NCI-H460 (cell line): ENCODE results near the gene DAZAP1. TPM values are rescaled to one million over a fixed set of nuclear protein-coding genes. Genes with fewer than 3 reads are reported as not detected.
"Not testable (repeated sequence)": the region's sequence is repeated elsewhere in the genome, so short reads cannot be mapped to it uniquely, and the experiment has no call there.

Experiments
- DNase-seq: peaks from one replicate; pipeline ENCODE4 v3.0.0-alpha.2; 2016; ENCODE audit warnings: low read depth; ENCODE audit errors: extremely low read depth
- total RNA-seq: library from RNA; depleted of rRNA; stranded (reverse); fragments of >200 nt; shearing (Covaris generic); gene quantifications from 2 replicates; pipeline ENCODE4 v1.2.3, GENCODE V29; 2014

DAZAP1 gene
- total RNA-seq, 1 experiment from 2014 or later = 122 TPM

DNA sequence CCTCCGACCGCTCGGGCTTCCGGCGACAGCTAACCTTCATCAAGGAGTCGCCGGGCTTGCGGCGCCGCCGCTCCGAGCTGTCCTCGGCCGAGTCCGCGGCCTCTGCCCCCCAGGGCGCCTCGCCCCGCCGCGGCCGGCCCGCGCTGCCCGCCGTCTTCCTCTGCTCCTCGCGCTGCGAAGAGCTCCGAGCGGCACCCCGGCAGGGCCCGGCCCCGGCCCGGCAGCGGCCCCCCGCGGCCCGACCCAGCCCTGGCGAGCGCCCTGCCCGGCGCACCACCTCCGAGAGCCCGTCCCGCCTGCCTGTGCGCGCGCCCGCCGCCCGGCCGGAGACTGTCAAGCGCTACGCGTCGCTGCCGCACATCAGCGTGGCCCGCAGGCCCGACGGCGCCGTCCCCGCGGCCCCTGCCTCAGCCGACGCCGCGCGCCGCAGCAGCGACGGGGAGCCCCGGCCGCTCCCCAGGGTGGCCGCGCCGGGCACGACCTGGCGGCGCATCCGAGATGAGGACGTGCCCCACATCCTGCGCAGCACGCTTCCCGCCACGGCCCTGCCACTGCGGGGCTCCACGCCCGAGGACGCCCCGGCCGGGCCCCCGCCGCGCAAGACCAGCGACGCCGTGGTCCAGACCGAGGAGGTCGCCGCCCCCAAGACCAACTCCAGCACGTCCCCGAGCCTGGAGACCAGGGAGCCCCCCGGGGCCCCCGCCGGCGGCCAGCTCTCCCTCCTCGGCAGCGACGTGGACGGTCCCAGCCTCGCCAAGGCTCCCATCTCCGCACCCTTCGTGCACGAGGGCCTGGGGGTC, 62.1 kb downstream of the DAZAP1 start:
- no peak for DNase-seq

DNA sequence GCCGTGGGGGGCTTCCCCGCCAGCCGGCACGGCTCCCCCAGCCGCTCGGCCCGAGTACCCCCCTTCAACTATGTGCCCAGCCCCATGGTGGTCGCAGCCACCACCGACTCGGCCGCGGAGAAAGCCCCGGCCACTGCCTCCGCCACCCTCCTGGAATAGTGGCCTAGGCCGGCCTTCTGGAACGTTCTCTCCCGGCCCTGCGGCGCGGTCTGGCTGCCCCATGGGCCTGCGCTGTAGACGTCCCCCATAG, 62.6 kb downstream of the DAZAP1 start:
- DNase-seq = no peak

DNA sequence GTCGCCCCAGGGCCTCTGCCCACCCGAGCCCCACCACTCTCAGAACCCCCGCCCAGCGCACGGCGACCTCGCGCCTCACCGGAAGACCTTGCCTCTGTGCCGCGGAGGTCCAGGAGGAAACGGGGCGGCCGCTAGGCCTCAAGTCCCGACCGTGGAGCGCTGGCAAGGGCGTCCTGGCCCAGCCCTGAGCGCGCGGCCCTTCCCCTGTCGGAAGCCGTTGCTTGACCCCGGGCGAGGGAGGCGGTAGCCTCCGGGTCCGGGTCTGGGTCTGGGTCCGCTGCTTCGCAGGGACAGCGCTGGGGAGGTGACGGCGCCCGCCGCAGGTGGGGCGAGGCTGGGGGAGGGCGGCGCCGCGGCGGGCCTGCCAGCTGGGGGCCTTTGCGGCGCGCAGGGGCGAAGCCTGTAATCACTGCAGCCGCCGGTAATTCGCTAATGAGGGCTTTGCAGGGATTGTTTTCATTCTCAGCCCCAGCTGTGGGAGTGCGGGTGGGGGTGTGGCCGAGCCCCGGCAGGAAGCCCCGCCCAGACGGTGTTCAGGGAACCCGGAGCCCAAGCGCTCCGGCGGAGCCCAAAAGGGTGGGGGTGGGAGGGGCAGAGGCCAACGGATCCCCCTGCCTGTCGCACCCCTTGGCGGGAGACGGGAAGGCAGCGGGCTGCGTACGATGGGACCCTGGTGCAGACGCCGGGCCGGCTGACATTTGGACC, 63.1 kb downstream of the DAZAP1 start:
- DNase-seq = no peak

DNA sequence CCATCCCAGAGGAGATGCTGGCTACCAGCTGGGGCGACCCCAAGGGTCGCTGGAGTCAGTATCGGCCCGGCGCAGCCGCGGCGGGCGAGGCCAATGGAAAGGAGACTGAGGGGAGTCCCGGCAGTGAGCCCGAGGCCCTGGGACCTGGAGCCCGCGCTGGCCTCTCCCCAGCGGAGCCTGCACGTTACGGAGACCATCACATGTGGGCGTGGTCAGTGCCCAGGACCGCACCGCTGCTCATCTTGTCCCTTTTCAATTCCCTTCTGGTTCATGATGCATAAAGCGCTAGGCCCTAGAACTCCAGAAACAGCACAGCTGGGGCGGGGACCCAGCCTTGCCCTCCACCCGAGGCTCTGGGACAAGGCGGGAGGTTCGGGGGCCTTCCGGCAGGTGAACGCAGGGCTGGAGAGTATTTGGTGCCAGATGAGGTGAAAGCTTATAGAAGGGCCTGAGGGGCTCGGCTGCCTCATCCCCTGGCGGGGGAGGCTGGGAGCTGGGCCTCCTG, 63.7 kb downstream of the DAZAP1 start:
- no peak for DNase-seq

- no peak for DNase-seq
Observed at GRCh38 chr19:1471515-1472160, 64.3 kb downstream of the DAZAP1 start.

GRCh38 chr19:1472231-1473084, 65.1 kb downstream of the DAZAP1 start:
- no peak for DNase-seq

GRCh38 chr19:1473085-1473851, 65.9 kb downstream of the DAZAP1 start:
- no peak for DNase-seq

- no peak for DNase-seq
Observed at GRCh38 chr19:1474011-1474764, 66.8 kb downstream of the DAZAP1 start.

DNA sequence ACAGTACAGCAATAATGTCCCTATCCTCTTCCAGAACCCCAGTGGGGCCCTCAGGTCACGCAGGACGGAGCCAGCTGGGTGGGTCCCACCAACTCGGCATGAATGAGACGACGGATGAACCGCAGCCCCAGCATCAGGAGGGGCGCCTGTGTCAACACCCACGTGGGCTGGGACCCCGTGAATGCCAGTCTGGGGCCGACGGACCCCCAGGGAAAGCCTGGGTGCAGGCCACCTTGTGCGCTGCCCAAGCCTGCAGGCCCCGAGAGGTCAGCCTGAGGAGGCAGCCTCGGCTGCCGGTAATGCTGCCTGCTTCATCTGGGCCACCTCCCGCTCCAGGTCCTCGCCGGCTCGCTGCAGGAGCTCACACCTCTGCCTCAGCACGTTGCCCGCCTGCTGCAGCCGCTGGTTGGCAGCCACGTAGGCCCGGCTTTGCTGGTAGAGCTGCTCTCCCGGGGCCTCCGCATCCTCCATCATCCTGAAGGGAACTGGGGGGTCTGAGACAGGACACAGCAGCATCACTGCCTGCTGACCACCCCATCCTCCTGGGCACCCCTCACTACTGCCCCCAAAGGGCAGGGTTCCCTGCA, 67.5 kb downstream of the DAZAP1 start:
- no peak for DNase-seq

DNA sequence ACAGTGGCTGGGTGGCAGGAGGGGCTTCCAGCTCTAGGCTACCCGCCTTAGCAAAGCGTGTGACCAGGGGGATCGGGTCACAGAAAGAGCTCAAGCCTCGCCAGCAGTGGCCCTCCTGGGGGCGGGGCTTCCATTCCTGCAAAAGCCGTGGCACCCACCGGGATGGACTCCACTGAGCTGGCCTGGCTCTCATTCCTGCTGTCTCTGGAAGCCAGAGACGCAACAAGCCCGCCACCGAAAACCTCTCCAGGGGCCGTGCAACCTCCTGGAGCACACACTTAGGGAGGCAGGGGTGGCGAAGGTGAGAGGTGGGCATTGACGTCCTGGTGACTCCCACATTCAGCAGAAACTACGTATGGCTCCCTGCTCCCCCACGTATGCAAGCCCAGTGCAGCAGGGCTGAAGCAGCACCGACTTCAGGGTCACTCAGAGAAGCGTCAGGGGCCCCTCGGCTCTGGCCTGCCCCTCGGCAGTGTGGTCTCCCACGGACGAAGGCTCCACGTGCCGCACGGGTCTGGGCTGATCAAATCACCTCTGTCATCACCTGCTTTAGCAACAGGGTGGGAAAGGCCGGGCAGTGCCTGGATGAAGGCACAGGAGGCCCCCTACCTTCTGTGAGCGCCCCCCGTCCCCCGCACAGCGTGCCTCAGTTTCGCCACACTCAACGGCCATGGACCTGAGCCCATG, 68.5 kb downstream of the DAZAP1 start:
- no peak for DNase-seq

DNA sequence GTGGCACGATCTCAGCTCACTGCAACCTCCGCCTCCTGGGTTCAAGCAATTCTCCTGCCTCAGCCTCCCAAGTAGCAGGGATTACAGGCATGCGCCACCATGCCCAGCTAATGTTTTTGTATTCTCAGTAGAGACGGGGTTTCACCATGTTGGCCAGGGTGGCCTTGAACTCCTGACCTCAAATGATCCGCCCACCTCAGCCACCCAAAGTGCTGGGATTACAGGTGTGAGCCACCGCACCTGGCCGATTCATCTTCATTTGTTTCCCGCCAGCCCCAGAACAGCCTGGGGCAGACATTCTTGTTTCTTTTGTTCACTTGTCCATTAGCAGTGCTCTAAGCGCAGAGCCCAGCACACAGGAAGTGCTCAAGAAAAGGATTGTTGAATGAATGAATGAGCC, 69.7 kb downstream of the DAZAP1 start:
- not testable (repeated sequence) for DNase-seq

- DNase-seq = peak; percentile 89
Observed at GRCh38 chr19:1478934-1479707, 71.7 kb downstream of the DAZAP1 start, which contains the start of gene C19orf25. Gene C19orf25 (minus strand): TSS chr19:1479215. CDS start chr19:1478903, 312 bp downstream.

DNA sequence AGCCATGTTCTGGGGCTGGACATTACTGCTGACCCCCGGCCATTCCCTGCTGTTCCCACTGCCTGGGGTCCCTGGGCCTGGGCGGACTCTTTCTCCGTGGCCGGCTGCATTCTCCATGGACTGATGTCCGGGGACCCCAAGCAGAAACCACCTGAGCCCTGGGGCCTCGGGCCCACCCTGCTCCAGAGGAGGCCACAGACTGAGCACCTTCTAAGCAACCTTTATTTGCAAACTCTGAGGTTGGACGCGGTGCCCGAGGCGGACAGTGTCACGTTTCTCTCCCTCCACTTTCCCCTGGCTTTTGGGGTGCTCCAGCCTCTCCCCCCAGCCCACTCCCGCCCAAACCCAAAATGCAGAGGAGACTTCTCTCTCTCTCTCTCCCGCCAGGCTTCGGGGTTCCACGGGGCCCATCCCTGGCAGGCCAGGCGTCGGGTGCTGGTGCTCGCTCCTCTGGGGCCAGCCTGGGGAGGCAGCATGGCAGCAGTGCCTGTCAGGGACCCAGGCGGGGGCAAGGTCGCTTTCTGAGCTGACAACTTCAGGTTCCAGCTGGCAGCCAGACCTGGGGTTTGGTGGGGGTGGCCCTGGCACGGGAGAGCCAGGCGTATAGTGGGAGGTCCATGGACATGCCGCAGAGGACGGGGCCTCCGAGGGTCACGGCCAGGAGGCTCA, 74.0 kb downstream of the DAZAP1 start:
- DNase-seq = no peak

GRCh38 chr19:1481893-1482360, 74.5 kb downstream of the DAZAP1 start:
- DNase-seq = no peak

DNA sequence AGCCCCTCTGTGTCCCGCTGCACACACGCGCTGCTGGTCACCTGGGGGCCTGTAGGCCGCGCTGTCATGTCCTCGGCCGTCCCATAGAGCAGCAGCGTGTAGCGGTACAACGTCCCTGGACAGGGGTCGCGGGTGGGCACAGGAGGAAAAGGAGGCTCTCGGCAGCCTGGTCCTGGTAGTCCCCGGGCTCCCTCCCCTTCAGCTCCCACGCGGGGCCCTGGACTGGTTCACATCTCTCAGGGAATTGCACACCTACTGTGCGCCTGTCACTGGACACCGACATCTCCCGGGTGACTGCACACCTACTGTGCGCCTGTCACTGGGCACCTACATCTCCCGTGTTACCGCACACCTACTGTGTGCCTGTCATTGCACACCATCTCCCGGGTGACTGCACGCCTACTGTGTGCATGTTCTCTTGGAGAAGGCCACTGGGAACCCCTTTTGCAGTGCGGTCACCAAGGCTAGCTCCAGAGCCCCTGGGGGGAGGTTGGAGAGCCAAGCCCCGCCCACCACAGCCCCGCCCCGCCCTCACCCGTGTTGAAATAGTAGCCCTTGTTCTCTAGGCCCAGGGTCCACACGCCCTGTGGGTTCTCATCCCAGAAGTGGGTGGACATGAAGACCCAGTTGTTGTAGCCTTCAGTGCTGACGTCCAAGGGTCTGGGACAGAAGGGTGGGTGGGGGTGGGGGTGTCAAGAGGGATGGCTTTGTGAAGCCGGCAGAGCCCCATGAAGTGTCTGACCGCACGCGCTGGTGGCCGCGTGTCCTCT, 75.2 kb downstream of the DAZAP1 start:
- DNase-seq = no peak
